WI38 (cell line): ENCODE data around the gene AK8.

Experiments used
- H3K4me3 ChIP-seq: 2 replicates; pipeline ENCODE4 v1.5.1; 2011; ENCODE audit warnings: low read depth, mild to moderate bottlenecking, control low read depth, low read length
- TF ChIP-seq, protein P1 (sequence below): IDR thresholded peaks from 2 replicates; pipeline ENCODE4 v1.5.1; 2012; ENCODE audit warnings: low read depth, mild to moderate bottlenecking, control low read depth, low read length

Gene AK8

GRCh38 chr9:132788378-132788777 lies 89.7 kb downstream of the AK8 start:
- TF ChIP-seq, protein P1, sequence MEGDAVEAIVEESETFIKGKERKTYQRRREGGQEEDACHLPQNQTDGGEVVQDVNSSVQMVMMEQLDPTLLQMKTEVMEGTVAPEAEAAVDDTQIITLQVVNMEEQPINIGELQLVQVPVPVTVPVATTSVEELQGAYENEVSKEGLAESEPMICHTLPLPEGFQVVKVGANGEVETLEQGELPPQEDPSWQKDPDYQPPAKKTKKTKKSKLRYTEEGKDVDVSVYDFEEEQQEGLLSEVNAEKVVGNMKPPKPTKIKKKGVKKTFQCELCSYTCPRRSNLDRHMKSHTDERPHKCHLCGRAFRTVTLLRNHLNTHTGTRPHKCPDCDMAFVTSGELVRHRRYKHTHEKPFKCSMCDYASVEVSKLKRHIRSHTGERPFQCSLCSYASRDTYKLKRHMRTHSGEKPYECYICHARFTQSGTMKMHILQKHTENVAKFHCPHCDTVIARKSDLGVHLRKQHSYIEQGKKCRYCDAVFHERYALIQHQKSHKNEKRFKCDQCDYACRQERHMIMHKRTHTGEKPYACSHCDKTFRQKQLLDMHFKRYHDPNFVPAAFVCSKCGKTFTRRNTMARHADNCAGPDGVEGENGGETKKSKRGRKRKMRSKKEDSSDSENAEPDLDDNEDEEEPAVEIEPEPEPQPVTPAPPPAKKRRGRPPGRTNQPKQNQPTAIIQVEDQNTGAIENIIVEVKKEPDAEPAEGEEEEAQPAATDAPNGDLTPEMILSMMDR: no peak
- no peak overlapping the region for H3K4me3 ChIP-seq

DNA sequence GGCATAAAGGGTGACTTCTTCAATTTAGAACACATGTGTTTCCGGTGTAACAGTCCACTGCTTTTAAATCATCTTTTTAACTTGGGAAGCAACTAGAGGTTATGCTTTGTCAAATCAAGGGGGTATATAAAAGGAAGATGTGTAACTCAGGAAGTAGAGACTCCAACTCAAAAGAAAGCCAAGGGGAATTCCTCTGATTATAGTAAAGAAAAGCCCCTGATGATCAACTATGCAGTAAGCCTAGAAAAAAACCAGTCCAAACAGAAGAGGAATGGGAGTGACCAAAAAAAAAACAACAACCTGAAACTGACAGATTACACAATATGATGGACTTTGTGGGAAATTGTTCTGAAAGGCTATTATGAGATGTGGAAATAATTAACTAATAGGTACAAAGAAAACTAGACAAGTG lies 90.3 kb downstream of the AK8 start:
- no peak overlapping the region for H3K4me3 ChIP-seq
- TF ChIP-seq, protein P1: no peak

DNA sequence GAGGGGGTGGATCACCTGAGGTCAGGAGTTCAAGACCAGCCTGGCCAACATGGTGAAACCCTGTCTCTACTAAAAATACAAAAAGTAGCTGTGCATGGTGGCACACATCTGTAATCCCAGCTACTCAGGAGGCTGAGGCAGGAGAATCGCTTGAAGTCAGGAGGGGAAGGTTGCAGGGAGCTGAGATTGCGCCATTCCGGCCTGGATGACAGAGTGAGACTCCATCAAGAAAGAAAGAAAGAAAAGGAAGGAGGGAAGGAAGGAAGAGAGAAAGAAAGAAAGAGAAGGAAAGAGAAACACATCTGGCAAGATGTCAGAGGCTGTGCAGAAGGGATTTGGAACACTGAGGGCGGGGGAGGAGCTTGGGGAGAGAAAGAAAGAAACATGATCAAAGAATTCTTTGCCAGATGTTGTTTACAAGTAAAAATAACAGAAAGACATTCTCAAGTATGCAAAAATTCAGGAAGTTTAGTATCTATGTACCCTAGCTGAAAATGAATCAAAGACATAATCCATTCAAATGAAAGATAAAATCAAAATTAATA lies 93.7 kb downstream of the AK8 start:
- H3K4me3 ChIP-seq: no peak overlapping the region
- TF ChIP-seq, protein P1: no peak

GRCh38 chr9:132783006-132783405 lies 95.1 kb downstream of the AK8 start:
- TF ChIP-seq, protein P1: no peak
- H3K4me3 ChIP-seq: no peak overlapping the region

DNA sequence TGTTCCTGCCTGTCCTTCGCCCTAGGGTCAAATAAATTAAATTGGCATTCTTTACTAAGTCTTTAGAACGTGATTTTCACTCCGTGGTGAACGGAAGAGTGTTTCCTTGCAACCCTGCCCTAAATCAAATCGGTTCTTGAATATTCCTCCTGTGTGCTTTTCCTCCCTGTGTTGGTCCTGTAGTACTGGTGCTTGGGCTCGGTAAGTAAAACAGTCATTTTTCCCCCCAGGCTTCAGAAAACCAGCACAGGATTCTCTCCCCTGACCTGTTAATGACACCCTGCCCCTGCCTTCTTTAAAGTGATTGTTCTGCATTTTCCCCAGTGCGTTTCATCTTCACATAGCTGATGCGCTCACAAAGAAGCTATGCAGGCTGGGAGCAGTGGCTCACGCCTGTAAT lies 96.0 kb downstream of the AK8 start:
- H3K4me3 ChIP-seq: no peak overlapping the region
- TF ChIP-seq, protein P1: no peak

DNA sequence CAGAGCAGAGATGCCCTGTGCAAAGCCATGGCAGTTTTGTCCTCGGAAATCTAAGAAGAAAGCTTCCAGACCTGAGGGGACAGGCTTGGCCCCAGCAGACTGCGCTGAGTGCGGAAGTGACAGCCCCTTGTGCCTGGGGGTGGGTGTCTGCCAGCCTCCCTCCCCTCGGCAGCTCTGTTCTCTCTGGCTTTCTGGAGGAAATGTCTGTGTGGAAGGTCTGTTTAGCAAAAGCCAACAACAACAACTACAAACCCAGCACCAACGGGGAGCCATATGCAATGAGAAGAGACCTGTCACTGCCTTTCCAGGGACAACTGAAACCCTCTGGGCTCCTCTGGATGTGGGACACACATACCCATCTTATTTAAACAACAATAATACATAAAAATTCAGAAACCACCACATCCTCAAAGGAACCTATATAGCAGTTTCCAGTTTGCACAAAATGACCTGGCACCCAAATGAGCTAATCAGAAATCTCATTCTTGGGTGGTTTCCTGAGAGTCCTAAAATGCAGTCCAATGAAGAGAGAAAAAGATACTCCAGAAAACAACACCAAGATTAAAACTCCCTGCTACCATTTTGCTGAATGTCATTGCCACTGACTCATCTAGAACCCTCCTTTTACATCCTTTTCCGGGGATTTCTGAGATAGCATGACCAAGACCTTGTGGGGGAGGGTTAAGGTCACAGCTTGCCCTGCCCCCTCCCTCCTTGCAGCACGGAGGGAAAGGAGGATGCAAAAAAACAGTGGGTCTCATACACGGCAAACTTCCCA lies 97.7 kb downstream of the AK8 start:
- TF ChIP-seq, protein P1: no peak

GRCh38 chr9:132776891-132777290 lies 101.2 kb downstream of the AK8 start:
- no peak overlapping the region for H3K4me3 ChIP-seq
- TF ChIP-seq, protein P1: no peak

More for the DNA sequence above, 97.7 kb downstream of the AK8 start:
- no peak overlapping the region for H3K4me3 ChIP-seq
